GM13976 (cell line): ENCODE results near the gene NME7.
"Not testable (repeated sequence)": the region's sequence is repeated elsewhere in the genome, so short reads cannot be mapped to it uniquely, and the experiment has no call there.

ENCODE experiments used
- DNase-seq: peaks from one replicate; pipeline ENCODE4 v3.0.0; 2012; ENCODE audit warnings: low spot score
- CTCF ChIP-seq: IDR thresholded peaks from 2 replicates; pipeline ENCODE4 v1.5.1; 2012; ENCODE audit warnings: borderline replicate concordance, mild to moderate bottlenecking; ENCODE audit not compliant: insufficient read depth; ENCODE audit errors: extremely low read depth, missing control alignments, control extremely low read depth
- in situ Hi-C: fragments of 300-500 bp; cut with MboI; formaldehyde crosslinking; loops from one replicate; pipeline ENCODE4 v1.12.0; 2022; ENCODE audit warnings: low sequenced_read_pairs, mixed read lengths, inconsistent platforms; ENCODE audit not compliant: unreplicated experiment

The NME7 gene

GRCh38 chr1:169295846-169296245, 71.8 kb downstream of the NME7 start:
- no peak for TF ChIP-seq CTCF
- DNase-seq: no peak
- in situ Hi-C loops: no loop called here

- no peak for DNase-seq
- in situ Hi-C loops: no loop called here
- TF ChIP-seq CTCF: no peak
Observed at GRCh38 chr1:169295425-169295824, 72.2 kb downstream of the NME7 start.

- DNase-seq: no peak
- TF ChIP-seq CTCF: no peak
- in situ Hi-C loops: no loop called here
Observed at GRCh38 chr1:169289016-169289415, 78.6 kb downstream of the NME7 start.

GRCh38 chr1:169288011-169288414, 79.6 kb downstream of the NME7 start:
- no peak for DNase-seq
- in situ Hi-C loops: no loop called here

GRCh38 chr1:169287280-169287679, 80.3 kb downstream of the NME7 start:
- no peak for TF ChIP-seq CTCF
- in situ Hi-C loops: no loop called here
- no peak for DNase-seq

More at GRCh38 chr1:169288011-169288414, 79.6 kb downstream of the NME7 start:
- no peak for TF ChIP-seq CTCF

- in situ Hi-C loops, DNase-seq: not testable (repeated sequence)
Observed at GRCh38 chr1:169281562-169281961, 86.0 kb downstream of the NME7 start.

GRCh38 chr1:169271098-169271497, 96.5 kb downstream of the NME7 start:
- peak; percentile 24 for DNase-seq
- in situ Hi-C loops: no loop called here
- TF ChIP-seq CTCF: no peak
